ENCODE results near the gene PRDX1. TPM values are rescaled to one million over a fixed set of nuclear protein-coding genes. Genes with fewer than 3 reads are reported as not detected.

The PRDX1 gene
- total RNA-seq, 2 donors from 2014 or later: 64.6 to 103 TPM

DNA sequence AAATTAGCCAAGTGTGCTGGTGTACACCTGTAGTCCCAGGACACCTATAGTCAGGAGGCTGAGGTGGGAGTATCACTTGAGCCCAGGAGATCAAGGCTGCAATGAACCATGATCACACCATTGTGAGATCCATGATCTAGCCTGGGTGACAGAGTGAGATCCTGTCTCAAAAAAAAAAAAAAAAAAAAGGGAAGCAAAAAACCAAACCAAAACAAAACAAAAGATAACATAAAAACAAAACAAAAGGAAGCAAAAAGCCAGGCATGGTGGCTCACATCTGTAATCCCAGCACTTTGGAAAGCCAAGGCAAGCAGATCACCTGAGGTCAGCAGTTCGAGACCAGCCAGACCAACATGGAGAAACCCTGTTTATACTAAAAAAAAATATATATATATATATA, 19.5 kb upstream of the PRDX1 start:
- H3K27me3 ChIP-seq: no peaks in the 10 kb centered on the region
- TF ChIP-seq, protein P1, sequence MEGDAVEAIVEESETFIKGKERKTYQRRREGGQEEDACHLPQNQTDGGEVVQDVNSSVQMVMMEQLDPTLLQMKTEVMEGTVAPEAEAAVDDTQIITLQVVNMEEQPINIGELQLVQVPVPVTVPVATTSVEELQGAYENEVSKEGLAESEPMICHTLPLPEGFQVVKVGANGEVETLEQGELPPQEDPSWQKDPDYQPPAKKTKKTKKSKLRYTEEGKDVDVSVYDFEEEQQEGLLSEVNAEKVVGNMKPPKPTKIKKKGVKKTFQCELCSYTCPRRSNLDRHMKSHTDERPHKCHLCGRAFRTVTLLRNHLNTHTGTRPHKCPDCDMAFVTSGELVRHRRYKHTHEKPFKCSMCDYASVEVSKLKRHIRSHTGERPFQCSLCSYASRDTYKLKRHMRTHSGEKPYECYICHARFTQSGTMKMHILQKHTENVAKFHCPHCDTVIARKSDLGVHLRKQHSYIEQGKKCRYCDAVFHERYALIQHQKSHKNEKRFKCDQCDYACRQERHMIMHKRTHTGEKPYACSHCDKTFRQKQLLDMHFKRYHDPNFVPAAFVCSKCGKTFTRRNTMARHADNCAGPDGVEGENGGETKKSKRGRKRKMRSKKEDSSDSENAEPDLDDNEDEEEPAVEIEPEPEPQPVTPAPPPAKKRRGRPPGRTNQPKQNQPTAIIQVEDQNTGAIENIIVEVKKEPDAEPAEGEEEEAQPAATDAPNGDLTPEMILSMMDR (IDR thresholded peaks at IDR 0.05): no peak
- TF ChIP-seq POLR2A (IDR thresholded peaks at IDR 0.05): no peak
- ATAC-seq (no peak), DNase-seq (no peak)
- H3K27ac ChIP-seq: no peak overlapping the region
- no peaks in the 10 kb centered on the region for H3K36me3 ChIP-seq (replicated peaks in 1 of 2; ENCODE audit: insufficient read depth in 1 of 2, low read depth in 2 of 2)
- no peak overlapping the region for H3K4me3 ChIP-seq
- intact Hi-C loops (cut with DNase I): no loop called here
- WGBS, 2 donors: 91 to 100% methylated on average over 1 of the region's 1 CpG
- peaks cover 9% of the 10 kb centered on the region for H3K4me1 ChIP-seq
- H3K9me3 ChIP-seq: no peaks in the 10 kb centered on the region

DNA sequence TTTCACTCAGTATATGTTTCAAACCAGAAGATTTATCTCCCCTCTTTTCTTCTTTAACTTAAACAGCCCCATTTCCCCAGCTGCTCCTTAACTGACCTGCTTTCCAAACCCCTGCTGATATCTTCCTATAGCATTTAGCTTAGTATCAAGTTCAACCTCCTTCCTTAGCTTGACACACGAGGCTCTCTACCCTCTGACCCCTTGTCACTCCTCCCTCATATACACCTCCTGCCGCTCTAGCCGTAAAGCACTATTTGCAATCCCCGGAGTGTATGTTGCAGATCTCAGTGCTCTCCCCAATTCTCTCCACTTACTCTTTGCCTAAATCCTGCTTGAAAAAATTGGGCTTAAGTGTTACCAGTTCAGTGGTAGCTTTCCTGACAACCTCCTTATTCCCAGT, 15.2 kb upstream of the PRDX1 start:
- intact Hi-C loops (cut with DNase I): no loop called here
- DNase-seq (no peak), ATAC-seq (no peak)
- Histone ChIP-seq H3K36me3 (replicated peaks in 1 of 2; ENCODE audit: insufficient read depth in 1 of 2, low read depth in 2 of 2) (no peaks in the 10 kb centered on the region), H3K27ac (no peak overlapping the region), H3K4me3 (no peak overlapping the region), H3K27me3 (no peaks in the 10 kb centered on the region), H3K4me1 (no peaks in the 10 kb centered on the region), H3K9me3 (no peaks in the 10 kb centered on the region)
- TF ChIP-seq, protein P1 (IDR thresholded peaks at IDR 0.05): no peak
- TF ChIP-seq POLR2A (IDR thresholded peaks at IDR 0.05): no peak
- WGBS, 2 donors: 72 to 75% methylated on average over 4 of the region's 4 CpGs

DNA sequence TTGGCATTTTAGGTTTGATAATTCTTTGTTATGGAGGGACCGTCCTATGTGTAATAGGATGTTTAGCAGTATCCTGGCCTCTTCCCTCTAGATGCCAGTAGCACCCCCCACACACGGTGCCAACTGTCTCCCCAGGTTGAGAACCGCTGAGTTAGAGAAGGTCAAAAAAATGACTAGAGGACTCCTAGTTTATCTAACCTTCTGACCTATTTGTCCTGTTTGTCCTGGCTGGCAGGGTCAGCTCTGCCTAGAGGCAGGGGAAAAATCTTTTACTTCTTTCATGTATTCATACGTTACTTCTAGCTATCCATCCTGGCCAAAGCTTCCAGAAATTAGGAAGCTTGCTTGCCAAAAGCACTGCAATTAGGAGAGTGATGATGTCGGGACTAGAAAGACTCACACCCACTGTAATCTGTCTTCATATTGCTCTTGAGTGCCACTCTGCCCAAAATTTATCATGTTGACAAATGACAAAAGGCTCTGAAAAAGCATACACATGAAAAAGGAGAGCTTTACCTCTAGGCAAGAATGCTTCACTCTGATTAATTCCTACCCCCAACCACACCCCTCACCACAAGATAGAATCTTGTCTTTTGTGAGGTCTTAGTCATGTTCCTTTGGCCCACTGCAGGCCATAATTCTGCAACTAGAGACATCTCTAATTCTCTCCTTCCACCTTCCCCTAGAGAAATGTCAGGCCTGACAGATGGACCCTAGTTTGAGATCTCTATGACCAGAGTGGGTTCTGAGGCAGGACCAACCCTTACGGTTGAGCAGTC, 14.5 kb upstream of the PRDX1 start:
- Histone ChIP-seq H3K36me3 (replicated peaks in 1 of 2; ENCODE audit: insufficient read depth in 1 of 2, low read depth in 2 of 2) (no peaks in the 10 kb centered on the region), H3K4me1 (no peaks in the 10 kb centered on the region), H3K27ac (no peak overlapping the region), H3K9me3 (no peaks in the 10 kb centered on the region), H3K4me3 (no peak overlapping the region), H3K27me3 (no peaks in the 10 kb centered on the region)
- 66 to 69% methylated on average over 6 of the region's 6 CpGs for whole genome bisulfite sequencing, 2 donors
- TF ChIP-seq, protein P1 (IDR thresholded peaks at IDR 0.05): no peak
- TF ChIP-seq POLR2A (IDR thresholded peaks at IDR 0.05): no peak
- intact Hi-C loops (cut with DNase I): no loop called here
- DNase-seq (no peak), ATAC-seq (no peak)

DNA sequence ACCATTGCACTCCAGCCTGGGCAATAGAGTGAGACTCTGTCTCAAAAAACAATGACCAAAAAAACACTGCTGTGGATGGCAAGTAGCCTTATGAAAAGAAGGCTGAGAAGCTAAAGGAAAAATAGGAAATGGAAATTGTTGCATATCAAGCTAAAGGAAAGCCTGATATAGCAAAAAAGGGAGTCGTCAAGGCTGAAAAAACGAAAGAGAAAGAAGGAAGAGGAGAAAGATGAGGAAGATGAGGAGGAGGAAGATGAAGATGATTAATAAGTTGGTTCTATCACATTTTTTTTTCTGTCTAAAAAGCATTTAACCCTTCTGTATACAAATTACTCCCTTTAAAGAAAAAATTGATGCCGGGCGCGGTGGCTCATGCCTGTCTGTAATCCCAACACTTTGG, 10.2 kb upstream of the PRDX1 start:
- Histone ChIP-seq H3K27me3 (no peaks in the 10 kb centered on the region), H3K9me3 (no peaks in the 10 kb centered on the region), H3K4me1 (no peaks in the 10 kb centered on the region), H3K27ac (no peak overlapping the region), H3K4me3 (no peak overlapping the region), H3K36me3 (replicated peaks in 1 of 2; ENCODE audit: insufficient read depth in 1 of 2, low read depth in 2 of 2) (no peaks in the 10 kb centered on the region)
- 72 to 82% methylated on average over 5 of the region's 5 CpGs for WGBS, 2 donors
- DNase-seq (no peak), ATAC-seq (no peak)
- TF ChIP-seq, protein P1 (IDR thresholded peaks at IDR 0.05): no peak
- TF ChIP-seq POLR2A (IDR thresholded peaks at IDR 0.05): no peak
- intact Hi-C loops (cut with DNase I): no loop called here

DNA sequence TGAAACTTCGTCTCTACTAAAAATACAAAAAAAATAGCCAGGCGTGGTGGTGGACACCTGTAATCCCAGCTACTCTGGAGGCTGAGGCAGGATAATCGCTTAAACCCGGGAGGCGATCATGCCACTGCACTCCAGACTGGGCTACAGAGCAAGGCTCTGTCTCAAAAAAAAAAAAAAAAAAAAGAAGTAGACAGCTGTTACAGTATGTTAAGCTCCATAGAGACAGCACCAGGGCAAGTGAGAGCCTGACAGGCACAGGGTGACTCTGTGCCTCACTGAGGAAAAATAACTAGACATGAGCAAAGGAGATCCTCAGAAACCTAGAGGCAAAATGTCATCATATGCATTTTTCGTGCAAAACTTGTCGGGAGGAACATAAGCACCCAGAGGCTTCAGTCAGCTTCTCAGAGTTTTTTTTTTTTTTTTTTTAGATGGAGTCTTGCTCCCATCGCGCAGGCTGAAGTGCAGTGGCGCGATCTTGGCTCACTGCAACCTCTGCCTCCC, 9.0 kb upstream of the PRDX1 start:
- Histone ChIP-seq H3K9me3 (no peaks in the 10 kb centered on the region), H3K36me3 (replicated peaks in 1 of 2; ENCODE audit: insufficient read depth in 1 of 2, low read depth in 2 of 2) (no peaks in the 10 kb centered on the region), H3K4me1 (no peaks in the 10 kb centered on the region), H3K4me3 (no peak overlapping the region), H3K27ac (no peak overlapping the region), H3K27me3 (no peaks in the 10 kb centered on the region)
- intact Hi-C loops (cut with DNase I): no loop called here
- ATAC-seq (no peak), DNase-seq (no peak)
- 94 to 97% methylated on average over 11 of the region's 11 CpGs for WGBS, 2 donors
- no peak for TF ChIP-seq POLR2A (IDR thresholded peaks at IDR 0.05)
- TF ChIP-seq, protein P1 (IDR thresholded peaks at IDR 0.05): no peak
